T-helper 2 cell (primary cell): Measurements from ENCODE around the gene RASA2.

Experiments used
- DNase-seq, 5 experiments: peaks; one replicate each; pipeline versions ENCODE4 v3.0.0 to v3.0.0-alpha.2; 2012 to 2022

The RASA2 gene

GRCh38 chr3:141648055-141648910, 161.5 kb downstream of the RASA2 start:
- no peak for DNase-seq

- DNase-seq, result no peak
Measured at GRCh38 chr3:141649871-141650270, 163.0 kb downstream of the RASA2 start.

DNA sequence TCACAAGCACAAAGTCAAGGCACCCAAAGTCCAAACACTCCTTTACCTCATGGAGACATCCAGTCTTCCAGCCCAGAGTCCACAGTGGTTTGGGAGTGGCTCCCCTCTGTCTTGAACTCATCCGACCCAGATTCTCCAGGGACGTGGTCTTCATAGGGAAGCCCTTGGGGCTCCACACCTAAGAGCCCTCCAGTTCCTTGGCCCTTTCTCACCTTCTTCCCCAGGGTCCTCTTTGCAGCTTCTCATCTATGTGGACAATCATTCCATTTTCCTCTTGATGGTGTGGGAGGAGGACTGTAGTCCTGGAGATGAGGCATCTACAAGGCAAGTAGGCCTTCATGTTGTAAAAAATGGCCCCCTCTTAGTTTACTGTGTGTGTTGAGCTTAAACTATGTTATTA, 164.0 kb downstream of the RASA2 start:
- no peak for DNase-seq

DNA sequence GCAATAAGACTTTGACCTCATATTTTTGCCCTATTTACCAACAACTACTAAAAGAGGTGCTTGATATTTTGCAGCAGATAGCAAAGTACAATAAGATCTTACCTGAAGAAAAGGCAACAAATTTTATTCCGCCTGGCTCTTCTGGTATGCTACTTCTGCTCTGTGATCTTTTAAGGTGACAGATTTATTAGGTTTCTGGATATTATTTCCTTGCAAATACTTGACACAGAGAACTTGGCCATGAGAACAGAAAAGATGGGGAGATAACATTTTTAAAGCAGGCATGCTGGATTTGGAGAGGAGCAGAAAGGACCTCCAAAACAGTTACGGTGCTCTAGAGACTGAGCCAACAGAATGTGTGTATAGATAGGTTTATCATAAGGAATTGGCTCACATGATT, 164.6 kb downstream of the RASA2 start:
- DNase-seq, result no peak

DNA sequence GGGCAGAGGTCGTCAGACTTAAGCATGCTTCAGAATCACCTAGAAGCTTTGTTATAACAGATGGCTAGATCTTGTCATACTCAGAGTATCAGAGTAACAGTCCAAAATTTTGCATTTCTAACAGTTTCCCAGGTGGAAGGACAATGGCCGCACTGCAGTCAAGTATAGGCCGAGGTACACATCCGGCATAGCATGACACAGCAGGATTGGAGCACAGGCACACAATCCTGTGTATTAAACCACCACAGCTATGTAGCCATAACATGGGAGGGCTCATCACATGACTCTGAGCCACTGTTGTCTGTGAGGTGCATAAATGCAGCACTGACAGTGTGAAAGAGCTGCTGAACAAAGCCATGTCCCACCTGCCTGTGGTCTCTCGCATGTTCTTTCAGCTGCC, 165.5 kb downstream of the RASA2 start:
- no peak for DNase-seq

DNA sequence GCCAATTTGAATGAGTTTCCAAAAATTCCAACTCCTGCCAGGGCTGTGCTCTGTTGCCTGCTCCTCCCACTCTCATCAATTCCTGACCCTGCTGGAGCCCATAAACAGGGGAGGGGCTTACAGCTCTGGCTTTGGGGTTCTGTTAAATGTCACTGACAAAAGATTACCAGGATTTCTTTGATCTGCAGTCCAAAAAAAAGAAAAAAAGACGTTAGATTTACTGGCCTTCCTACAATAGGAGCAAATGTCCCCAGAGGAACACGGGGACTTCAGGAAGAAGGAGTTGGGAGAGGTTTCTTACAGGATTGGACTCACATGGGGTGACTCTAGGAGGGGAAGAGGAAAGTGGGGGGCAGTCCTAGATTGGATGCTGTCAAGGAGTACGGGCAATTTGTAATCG, 167.0 kb downstream of the RASA2 start:
- no peak for DNase-seq

DNA sequence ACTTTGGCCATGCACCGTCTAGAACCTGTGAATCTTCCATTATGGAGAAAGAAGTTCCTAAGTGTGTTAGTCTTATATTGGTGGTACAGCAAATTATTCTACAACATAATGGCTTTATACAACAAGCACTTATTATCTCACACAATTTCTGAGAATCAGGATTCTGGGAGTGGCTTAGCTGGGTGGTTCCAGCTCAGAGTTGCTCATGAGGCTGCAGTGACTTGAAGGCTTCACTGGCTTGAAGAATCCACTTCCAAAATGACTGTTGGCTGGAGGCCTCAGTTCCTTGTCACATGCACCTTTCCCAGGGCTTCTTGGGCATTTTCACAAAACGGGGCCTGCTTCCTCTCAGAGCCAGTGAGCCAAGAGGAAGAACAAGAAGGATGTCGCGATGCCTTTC, 169.0 kb downstream of the RASA2 start:
- no peak for DNase-seq

DNA sequence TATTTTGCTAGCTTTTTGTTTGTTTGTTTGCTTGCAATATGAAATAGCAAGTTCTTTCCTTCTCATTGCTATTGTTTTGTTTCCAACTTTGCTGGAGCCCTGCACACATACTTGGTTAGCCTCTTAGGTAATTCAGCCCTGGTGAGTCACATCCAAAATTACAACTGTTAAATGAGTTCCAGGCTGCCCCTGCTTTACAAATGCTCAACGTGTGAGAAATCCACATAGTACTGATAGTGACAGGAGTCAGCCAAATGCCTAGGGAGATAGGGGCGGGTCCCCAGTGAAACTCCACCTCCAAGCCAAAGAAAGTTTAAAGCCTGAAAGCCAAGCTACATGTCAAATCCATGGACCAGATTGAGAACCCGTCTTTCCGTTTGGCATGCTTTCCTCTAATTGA, 169.9 kb downstream of the RASA2 start:
- no peak for DNase-seq

GRCh38 chr3:141657516-141657915, 170.7 kb downstream of the RASA2 start:
- no peak for DNase-seq

GRCh38 chr3:141659821-141660613, 173.2 kb downstream of the RASA2 start:
- no peak for DNase-seq

- no peak for DNase-seq
Measured at GRCh38 chr3:141660614-141660947, 173.8 kb downstream of the RASA2 start.

GRCh38 chr3:141661229-141662196, 174.7 kb downstream of the RASA2 start:
- DNase-seq, result no peak

GRCh38 chr3:141663993-141664392, 177.2 kb downstream of the RASA2 start:
- no peak for DNase-seq
